GM10266 (cell line): ENCODE measurements around the gene COL11A1.
"Not testable (repeated sequence)": the region's sequence is repeated elsewhere in the genome, so short reads cannot be mapped to it uniquely, and the experiment has no call there.

Experiments used
- DNase-seq: peaks from one replicate; pipeline ENCODE4 v3.0.0; 2012; ENCODE audit errors: extremely low spot score
- CTCF ChIP-seq: IDR thresholded peaks from 2 replicates; pipeline ENCODE4 v1.5.1; 2012; ENCODE audit warnings: mild to moderate bottlenecking, low read depth; ENCODE audit not compliant: control insufficient read depth, insufficient read depth; ENCODE audit errors: missing control alignments

Gene COL11A1

GRCh38 chr1:103075316-103076000 is 32.9 kb downstream of the COL11A1 start:
- no peak for TF ChIP-seq CTCF
- DNase-seq = no peak

GRCh38 chr1:103074224-103074623 is 34.1 kb downstream of the COL11A1 start:
- DNase-seq = no peak
- no peak for TF ChIP-seq CTCF

- TF ChIP-seq CTCF = no peak
Measured at GRCh38 chr1:103069201-103069600, 39.1 kb downstream of the COL11A1 start.

GRCh38 chr1:103063921-103064320 is 44.4 kb downstream of the COL11A1 start:
- no peak for DNase-seq
- no peak for TF ChIP-seq CTCF

More at GRCh38 chr1:103069201-103069600, 39.1 kb downstream of the COL11A1 start:
- DNase-seq = no peak

- no peak for TF ChIP-seq CTCF
- DNase-seq = no peak
Measured at GRCh38 chr1:103058391-103058790, 49.9 kb downstream of the COL11A1 start.

- no peak for TF ChIP-seq CTCF
- no peak for DNase-seq
Measured at GRCh38 chr1:103056423-103056822, 51.9 kb downstream of the COL11A1 start.

- not testable (repeated sequence) for DNase-seq
Measured at GRCh38 chr1:103028110-103028509, 80.2 kb downstream of the COL11A1 start.
